ENCODE measurements around the gene HPS4.

Gene HPS4

DNA sequence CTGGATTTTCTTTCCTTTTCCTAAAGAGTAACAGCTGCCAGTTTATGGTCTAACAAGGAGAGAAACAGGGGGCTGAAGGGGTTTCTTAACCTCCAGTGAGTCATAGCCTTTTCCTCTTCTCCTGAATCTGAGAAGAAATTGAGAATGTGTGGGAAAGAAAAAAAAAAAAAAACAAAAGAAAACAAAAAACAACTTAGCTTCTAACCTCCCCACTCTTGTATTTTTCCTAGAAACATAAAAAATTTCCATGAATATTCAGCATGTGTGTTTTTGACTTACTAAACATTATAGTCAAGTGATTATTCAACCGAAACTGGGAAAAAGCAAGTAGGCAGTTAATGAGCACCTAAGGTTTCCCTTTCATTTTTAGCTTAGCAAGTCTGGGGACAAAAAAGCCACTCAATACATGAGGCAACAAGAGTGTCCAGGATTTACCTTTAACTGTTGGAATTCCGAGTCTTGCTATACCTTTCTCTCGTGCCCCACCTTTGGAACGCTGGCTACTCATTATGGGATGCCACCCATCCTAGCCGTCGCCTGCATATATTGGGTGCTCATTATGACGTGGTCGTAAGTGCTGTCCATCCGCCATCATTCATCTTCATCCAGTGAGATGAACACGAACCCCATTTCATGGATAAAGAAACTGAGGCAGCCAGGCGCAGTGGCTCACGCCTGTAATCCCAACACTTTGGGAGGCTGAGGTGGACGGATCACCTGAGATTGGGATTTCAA is 52.2 kb downstream of the HPS4 start:
- H3K4me3 ChIP-seq (replicated peaks in 1 of 2; ENCODE audit: low read depth in 2 of 2, low read length in 2 of 2): no peak overlapping the region
- TF ChIP-seq CTCF (IDR thresholded peaks at IDR 0.05; ENCODE audit: low read depth, low read length): no peak
- peak in 1 of 2 donors; percentile 21 for DNase-seq (ENCODE audit: low read depth in 2 of 2)

- no peak overlapping the region for H3K4me3 ChIP-seq (replicated peaks in 1 of 2; ENCODE audit: low read depth in 2 of 2, low read length in 2 of 2)
- no peak for TF ChIP-seq CTCF (IDR thresholded peaks at IDR 0.05; ENCODE audit: low read depth, low read length)
These were observed 53.0 kb downstream of the HPS4 start for GRCh38 chr22:26430600-26430999.

DNA sequence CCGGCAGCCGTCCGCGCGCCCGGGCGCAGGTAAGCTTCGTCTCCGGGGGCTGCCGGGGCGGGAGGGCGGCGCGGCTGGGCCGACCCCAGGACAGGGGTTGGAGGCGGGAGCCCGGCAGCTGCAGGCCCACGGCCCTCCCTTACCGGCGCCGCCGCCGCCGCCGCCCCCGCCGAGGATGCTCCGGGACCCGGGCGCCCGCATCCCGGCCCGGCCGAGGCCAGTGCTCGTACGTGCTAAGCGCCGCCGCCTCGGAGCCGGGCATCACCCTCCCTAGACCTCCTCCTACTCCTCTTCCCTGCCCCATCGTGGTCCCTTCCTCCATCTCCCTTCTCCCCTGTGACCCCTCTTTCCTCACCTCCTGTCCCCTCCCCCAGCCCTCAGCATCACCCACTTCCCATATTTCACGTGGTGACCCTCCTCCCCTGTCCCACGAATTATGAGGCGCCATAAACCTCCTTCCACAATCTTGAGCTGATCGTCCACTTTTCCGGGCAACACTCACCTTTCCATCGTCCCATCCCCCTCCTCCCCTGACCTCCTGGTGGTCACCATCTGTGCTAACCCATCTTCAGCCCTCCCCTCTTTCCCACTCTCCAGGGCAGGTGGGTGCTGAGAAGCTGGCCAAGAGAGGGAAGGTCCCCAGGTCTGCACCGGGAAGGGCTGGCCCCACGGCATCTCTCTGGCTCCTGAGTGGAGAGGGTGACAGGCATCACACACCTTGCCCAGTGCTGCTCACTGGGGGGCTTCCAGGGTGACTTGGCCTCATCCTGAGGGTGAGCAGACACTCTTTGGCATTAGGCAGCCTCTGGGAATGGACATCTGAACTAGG is 53.9 kb downstream of the HPS4 start:
- H3K4me3 ChIP-seq (replicated peaks in 1 of 2; ENCODE audit: low read depth in 2 of 2, low read length in 2 of 2): peak overlapping the region; percentile 36 to 61
- no peak for DNase-seq (ENCODE audit: low read depth in 2 of 2)
- no peak for TF ChIP-seq CTCF (IDR thresholded peaks at IDR 0.05; ENCODE audit: low read depth, low read length)

More at GRCh38 chr22:26430600-26430999, 53.0 kb downstream of the HPS4 start:
- no peak for DNase-seq (ENCODE audit: low read depth in 2 of 2)

DNA sequence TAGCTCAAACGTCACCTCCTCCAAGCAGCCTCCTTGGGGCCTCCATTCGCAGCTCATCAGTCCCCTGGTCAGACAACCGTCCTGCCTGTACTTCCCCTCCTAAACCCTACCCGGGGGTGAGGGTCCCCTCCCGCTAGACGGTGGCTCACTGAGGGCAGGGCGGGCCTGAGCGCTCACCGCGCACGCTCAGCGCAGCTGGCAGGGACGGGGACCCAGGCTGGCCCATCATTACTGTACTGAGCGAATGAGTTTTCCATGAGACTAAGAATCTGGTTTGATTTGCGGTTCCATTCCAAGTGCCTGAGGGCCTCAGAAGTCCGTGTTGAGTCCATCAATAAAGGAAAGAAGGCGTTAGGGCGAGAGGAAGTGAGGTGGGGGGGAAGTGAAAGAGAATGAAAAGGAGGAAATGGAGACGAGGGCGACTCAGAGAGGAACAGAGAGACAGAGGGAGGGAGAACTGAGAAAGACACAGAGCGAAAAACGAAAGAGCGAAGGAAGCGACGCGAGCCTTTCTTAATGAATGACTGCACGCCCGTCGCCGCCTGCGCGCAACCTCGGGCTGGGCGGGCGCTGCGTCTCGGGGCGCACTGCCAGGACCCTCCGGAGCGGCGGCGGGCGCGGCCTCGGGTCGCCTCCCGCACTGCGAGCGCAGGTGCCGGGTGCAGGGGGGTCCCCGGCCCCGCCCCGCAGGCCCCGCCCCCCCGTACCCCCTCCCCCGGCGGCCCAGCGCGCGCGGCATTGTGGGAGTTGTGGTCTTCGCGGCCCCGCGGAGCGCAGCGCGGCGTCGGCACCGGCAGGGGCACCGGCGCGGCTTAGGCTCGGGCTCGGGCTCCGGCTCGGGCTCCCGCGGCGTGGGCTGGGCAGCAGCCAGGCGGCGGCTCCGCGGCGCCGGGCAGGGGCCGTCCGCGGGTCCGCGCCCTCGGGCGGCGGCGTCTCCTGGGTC is 54.8 kb downstream of the HPS4 start, which contains the start of gene ASPHD2:
TSS of gene ASPHD2 (plus strand) at position 746 of the 943 bp plus-strand sequence. CDS start 4,356 bp downstream, outside the sequence.
- DNase-seq (ENCODE audit: low read depth in 2 of 2): peak; percentile 55 to 60
- H3K4me3 ChIP-seq (replicated peaks in 1 of 2; ENCODE audit: low read depth in 2 of 2, low read length in 2 of 2): peak within 1 kb of the TSS; percentile 61 to 64
- TF ChIP-seq CTCF (IDR thresholded peaks at IDR 0.05; ENCODE audit: low read depth, low read length): no peak

GRCh38 chr22:26426924-26427323 is 56.7 kb downstream of the HPS4 start:
- TF ChIP-seq CTCF (IDR thresholded peaks at IDR 0.05; ENCODE audit: low read depth, low read length): no peak
- no peak overlapping the region for H3K4me3 ChIP-seq (replicated peaks in 1 of 2; ENCODE audit: low read depth in 2 of 2, low read length in 2 of 2)
- no peak for DNase-seq (ENCODE audit: low read depth in 2 of 2)

GRCh38 chr22:26418620-26419019 is 65.0 kb downstream of the HPS4 start:
- TF ChIP-seq CTCF (IDR thresholded peaks at IDR 0.05; ENCODE audit: low read depth, low read length): no peak
- no peak for DNase-seq (ENCODE audit: low read depth in 2 of 2)
- H3K4me3 ChIP-seq (replicated peaks in 1 of 2; ENCODE audit: low read depth in 2 of 2, low read length in 2 of 2): no peak overlapping the region
